Type B pancreatic cell (in vitro differentiated cells): ENCODE measurements around the gene GCK. TPM values are rescaled to one million over a fixed set of nuclear protein-coding genes. Genes with fewer than 3 reads are reported as not detected.

Source experiments
- DNase-seq: peaks from one replicate; pipeline ENCODE4 v3.0.0; 2021; ENCODE audit warnings: mixed read lengths; ENCODE audit not compliant: unreplicated experiment; ENCODE audit errors: extremely low spot score
- H3K27ac Mint-ChIP-seq: 2 replicates; pipeline ENCODE4 v1.8.0; 2021; ENCODE audit warnings: mild to moderate bottlenecking, mixed read lengths
- H3K27me3 Mint-ChIP-seq: 2 replicates; pipeline ENCODE4 v1.8.0; 2021; ENCODE audit warnings: mixed read lengths
- H3K36me3 Mint-ChIP-seq: 2 replicates; pipeline ENCODE4 v1.8.0; 2021; ENCODE audit warnings: mixed read lengths
- H3K4me1 Mint-ChIP-seq: one replicate; pipeline ENCODE4 v1.8.0; 2021; ENCODE audit warnings: mixed read lengths; ENCODE audit not compliant: unreplicated experiment
- H3K4me3 Mint-ChIP-seq: 2 replicates; pipeline ENCODE4 v1.8.0; 2021; ENCODE audit warnings: mild to moderate bottlenecking, mixed read lengths
- H3K9me3 Mint-ChIP-seq: 2 replicates; pipeline ENCODE4 v1.8.0; 2021; ENCODE audit warnings: mixed read lengths
- total RNA-seq: library from RNA; stranded (reverse); gene quantifications from 2 replicates; pipeline ENCODE4 v1.2.1, GENCODE V29; 2021; ENCODE audit warnings: low replicate concordance
- TF ChIP-seq, protein P1 (sequence below): fragments of 200-600 bp; sonication (generic); conservative IDR thresholded peaks from 2 replicates; pipeline ENCODE4 v1.5.0; 2021; ENCODE audit warnings: antibody characterized with exemption, mild to moderate bottlenecking

Gene GCK
- total RNA-seq, 1 donor from 2014 or later = 5.6 TPM

DNA sequence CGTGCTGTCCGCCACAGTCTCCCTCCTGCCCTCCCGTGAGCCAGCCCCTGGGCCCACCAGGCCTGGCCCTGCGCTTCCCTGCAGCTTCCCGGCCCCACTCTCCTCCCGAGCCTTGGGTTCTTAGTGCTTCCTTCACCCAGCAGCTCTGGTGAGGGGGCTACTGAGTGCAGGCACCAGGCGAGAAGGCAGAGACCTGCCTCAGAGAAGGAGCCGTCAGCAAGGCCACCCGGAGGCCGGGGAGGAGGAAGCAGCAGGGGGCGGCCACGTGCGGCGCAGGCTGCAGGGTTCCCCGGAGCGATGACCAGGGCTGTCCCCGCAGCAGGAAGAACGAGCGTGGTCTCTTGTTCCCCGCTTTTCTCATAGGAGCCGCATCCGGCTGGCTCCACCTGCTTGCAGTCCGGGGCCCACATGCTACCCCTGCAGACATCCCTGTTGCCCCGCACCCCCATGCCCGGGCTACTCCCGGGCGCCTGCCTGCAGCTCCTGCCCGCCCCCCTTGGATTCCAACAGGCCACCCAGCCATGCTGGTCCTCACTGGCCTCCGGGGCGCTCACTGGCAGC lies 32.1 kb upstream of the GCK start:
- Mint-ChIP-seq H3K36me3 (no peaks in the 10 kb centered on the region), H3K27me3 (peaks cover 4% of the 10 kb centered on the region), H3K27ac (no peak overlapping the region), H3K4me3 (no peak overlapping the region), H3K9me3 (no peaks in the 10 kb centered on the region), H3K4me1 (peaks cover 24% of the 10 kb centered on the region)
- TF ChIP-seq, protein P1, sequence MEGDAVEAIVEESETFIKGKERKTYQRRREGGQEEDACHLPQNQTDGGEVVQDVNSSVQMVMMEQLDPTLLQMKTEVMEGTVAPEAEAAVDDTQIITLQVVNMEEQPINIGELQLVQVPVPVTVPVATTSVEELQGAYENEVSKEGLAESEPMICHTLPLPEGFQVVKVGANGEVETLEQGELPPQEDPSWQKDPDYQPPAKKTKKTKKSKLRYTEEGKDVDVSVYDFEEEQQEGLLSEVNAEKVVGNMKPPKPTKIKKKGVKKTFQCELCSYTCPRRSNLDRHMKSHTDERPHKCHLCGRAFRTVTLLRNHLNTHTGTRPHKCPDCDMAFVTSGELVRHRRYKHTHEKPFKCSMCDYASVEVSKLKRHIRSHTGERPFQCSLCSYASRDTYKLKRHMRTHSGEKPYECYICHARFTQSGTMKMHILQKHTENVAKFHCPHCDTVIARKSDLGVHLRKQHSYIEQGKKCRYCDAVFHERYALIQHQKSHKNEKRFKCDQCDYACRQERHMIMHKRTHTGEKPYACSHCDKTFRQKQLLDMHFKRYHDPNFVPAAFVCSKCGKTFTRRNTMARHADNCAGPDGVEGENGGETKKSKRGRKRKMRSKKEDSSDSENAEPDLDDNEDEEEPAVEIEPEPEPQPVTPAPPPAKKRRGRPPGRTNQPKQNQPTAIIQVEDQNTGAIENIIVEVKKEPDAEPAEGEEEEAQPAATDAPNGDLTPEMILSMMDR = no peak
- no peak for DNase-seq

DNA sequence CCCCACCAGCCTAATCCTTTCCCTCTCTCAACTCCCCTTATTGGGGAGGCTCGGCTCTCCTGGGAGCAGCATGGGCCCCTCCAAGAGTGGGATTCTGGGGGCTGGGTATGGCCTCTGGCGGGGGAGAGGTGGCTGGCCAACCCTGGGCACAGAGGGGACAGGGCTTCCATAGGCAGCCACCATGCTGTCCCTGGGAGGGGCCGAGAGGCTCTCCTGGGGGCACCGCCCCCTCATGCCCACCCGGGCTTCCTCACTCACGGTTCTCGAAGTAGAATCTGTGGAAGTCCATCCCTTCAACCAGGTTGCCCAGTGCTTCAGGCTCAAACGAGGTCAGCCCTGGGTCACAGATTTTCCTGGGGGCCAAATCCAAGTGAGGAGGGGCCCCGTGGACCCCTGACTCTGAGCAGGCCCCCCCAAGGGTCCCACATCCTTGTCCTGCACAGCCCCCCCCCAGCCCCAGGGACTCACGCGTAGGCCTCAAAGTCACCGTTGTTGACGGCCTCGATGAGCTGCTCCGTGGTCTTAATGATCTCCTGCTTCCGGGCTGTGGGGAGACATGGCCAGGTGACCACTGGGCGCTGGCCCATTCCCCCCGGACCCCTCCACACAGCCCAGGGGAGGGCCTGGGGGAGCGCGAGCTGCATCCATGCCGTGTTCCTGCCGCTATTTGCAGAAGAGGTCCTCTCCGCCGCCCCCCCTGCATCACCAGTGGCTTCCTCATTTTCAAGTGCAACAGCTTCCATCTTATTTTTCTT lies 31.3 kb upstream of the GCK start:
- Mint-ChIP-seq H3K4me1 (peaks cover 20% of the 10 kb centered on the region), H3K9me3 (no peaks in the 10 kb centered on the region), H3K27me3 (peaks cover 4% of the 10 kb centered on the region), H3K4me3 (no peak overlapping the region), H3K36me3 (no peaks in the 10 kb centered on the region), H3K27ac (no peak overlapping the region)
- DNase-seq = no peak
- TF ChIP-seq, protein P1 = no peak

DNA sequence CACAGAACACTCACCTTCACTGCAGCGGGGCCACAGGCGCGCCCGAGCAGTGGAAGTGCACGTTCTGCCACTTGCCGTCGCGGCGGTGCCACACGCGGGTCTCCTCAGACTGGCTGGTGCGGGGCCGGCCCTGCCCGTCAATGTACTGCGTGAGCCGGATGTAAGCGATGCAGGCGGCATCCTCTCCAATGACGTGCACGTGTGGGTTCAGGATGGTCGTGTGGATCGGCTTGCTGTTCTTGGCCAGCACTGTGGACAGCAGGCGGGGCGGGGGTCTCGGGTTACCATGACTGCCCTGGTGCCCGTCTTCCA lies 30.8 kb upstream of the GCK start:
- no peak overlapping the region for H3K27ac Mint-ChIP-seq
- TF ChIP-seq, protein P1 = no peak
- no peaks in the 10 kb centered on the region for H3K36me3 Mint-ChIP-seq
- no peak for DNase-seq
- H3K4me3 Mint-ChIP-seq = no peak overlapping the region
- peaks cover 20% of the 10 kb centered on the region for H3K4me1 Mint-ChIP-seq
- H3K27me3 Mint-ChIP-seq = peaks cover 4% of the 10 kb centered on the region
- no peaks in the 10 kb centered on the region for H3K9me3 Mint-ChIP-seq

DNA sequence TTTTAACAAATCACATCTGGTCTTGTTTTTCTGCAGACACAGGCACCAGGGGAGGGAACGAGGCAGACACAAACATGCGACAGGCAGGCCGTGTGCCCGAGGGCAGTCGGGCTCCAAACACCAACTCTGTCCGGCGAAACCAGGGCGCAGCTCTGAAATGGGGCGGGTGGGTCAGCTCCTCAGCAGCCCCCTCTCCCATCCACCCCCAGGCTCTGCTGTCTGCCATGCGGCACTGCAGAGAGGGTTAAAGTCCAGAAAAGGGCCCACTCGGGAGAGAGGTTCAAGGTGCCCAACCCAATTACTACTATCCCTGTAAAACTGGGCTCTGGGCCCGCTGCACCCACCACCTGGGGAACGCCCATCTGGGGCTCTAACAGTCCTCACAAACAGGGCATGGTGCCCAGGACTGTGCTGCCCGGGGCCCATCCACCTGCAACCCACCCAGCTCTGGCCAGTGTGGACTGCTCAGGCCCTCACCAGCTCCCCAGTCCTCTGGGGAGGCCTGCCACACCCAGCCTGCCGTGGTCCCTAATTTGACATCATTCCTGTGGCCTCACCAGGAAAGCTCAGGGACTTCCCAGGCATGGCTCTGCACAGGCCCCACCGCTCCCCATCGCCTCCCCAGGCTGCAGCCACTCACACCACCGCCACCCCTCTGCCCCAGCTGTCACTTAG lies 30.3 kb upstream of the GCK start:
- Mint-ChIP-seq H3K4me3 (no peak overlapping the region), H3K4me1 (peaks cover 21% of the 10 kb centered on the region), H3K27ac (no peak overlapping the region), H3K27me3 (peaks cover 4% of the 10 kb centered on the region), H3K9me3 (no peaks in the 10 kb centered on the region), H3K36me3 (peaks cover under 1% of the 10 kb centered on the region)
- DNase-seq = no peak
- TF ChIP-seq, protein P1 = no peak

DNA sequence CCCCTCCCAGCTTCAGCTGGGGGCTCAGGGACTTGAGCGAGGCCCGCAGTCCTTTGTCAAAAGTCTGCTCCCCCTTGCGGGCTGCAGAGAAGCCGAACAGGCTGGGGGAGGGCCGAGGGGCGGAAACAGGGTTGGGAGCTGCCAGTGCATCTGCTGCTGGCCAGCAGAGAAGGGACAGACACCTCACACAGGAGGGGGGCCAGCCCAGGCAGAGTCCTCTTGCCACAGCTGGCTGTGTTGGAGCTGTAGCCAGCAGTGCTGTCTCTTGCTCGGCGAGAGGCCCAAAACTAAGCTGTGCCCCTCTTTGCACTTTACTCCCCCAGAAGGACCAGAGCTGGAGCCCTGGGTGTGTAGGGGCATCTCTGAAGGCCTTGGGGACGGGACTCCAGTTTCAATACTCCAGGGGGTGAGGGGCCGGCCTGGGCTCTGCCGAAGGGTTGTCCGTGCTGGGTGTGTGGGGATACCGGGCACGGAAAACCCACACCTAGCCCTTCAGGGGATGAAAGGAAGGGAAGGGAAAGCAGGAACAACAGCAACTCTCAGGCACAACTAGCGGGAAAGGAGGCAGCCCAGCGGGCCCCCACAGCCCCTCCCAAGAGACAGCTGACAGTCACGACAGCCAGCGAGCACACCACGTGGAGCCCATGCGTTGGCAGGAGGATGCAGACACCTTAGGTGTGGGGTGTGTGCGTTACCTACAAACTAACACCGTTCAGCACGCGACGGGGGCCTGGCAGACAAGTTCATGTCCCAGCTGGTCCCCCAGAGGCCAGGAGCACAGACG lies 29.4 kb upstream of the GCK start:
- Mint-ChIP-seq H3K27ac (peak overlapping the region; percentile 48), H3K36me3 (peaks cover 6% of the 10 kb centered on the region), H3K4me1 (peaks cover 24% of the 10 kb centered on the region), H3K27me3 (peaks cover 1% of the 10 kb centered on the region), H3K4me3 (no peak overlapping the region), H3K9me3 (no peaks in the 10 kb centered on the region)
- no peak for DNase-seq
- TF ChIP-seq, protein P1 = peak; percentile 51
